DMS114 treated with DMSO at 0.1 percent for 48 hours (cell line): ENCODE results near the gene LRRC32.
"Not testable (repeated sequence)": the region's sequence is repeated elsewhere in the genome, so short reads cannot be mapped to it uniquely, and the experiment has no call there.

Experiments used
- DNase-seq: peaks from one replicate; lab custom pipeline; 2025; ENCODE audit not compliant: unreplicated experiment; lab: John Stamatoyannopoulos, UW

LRRC32 gene

GRCh38 chr11:76616676-76617552 lies 53.6 kb downstream of the LRRC32 start:
- DNase-seq: no peak

DNA sequence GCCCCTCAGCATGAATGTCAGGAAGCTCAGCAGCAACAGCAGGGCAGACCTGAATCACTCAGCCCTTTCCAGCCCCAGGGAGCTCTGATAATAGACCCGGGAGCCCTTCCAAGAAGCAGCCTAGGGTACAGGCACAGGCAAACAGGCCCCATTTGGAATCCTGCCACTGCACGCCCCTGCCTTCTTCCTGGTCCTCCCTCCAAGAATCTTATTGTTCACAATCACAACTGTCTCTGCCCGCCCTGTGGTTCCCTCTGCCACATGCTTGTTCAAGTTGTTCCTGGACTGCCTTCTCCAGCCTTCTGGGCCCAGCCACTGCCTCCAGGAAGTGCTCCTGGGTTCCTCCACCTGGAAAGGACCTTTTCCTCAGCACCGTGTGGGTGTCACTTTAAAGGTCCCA lies 54.6 kb downstream of the LRRC32 start:
- no peak for DNase-seq

DNA sequence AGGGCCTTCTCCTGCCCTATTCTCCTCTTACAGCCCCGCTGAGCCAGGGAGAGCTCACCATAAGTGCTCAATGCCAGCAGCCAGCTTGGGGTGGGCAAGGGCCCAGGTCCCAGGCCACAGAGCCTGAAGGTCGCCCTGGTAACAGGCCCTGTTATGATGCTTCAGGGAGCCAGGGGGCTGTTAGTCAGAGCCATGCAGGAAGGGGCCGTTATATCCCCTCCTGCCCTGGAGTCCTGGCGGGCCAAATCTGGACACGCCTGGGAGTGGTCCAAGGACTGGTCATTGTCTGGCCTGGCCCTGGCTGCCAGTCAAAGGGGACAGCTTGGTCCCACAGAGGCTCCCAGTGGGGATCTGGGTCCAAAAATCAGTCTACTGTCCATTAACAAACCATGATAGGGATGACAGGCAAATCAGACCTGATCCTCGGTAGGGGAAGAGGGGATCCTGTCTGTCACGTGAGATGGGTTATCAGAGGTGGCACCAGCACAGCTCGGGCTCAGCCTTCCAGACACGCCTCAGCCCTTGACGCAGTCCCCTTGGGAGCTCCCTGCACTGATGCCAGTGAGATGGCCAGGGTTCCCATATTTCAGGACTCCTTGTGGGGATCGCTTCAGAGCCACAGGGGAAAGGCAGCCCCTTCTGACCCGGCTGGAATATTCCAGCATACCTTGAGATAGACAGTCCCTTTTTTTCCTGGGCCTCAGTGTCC lies 55.9 kb downstream of the LRRC32 start:
- no peak for DNase-seq

GRCh38 chr11:76613901-76614300 lies 56.6 kb downstream of the LRRC32 start:
- no peak for DNase-seq

GRCh38 chr11:76612226-76612625 lies 58.3 kb downstream of the LRRC32 start:
- no peak for DNase-seq

- no peak for DNase-seq
These were observed 59.6 kb downstream of the LRRC32 start for GRCh38 chr11:76610871-76611475.

DNA sequence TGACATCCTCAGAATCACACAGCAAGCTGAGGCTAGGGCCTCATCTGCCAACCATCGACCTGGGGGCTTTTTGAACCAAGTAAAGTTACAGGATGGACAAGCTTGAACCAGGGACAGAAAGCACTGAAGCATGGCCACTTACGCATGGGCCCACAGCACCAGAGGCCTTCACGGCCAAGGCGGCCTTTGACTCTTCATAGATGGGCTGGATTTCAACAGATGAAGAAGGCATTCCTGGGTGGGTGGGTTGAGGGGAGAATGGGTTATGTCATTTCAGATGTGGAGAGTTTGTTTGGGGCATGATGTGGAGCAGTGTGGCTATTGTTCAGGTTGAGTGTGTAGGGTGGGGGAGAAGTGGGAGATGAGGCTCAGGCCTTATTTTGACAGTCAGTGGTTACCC lies 60.2 kb downstream of the LRRC32 start:
- DNase-seq: no peak

- DNase-seq: no peak
These were observed 60.7 kb downstream of the LRRC32 start for GRCh38 chr11:76609736-76610370.

DNA sequence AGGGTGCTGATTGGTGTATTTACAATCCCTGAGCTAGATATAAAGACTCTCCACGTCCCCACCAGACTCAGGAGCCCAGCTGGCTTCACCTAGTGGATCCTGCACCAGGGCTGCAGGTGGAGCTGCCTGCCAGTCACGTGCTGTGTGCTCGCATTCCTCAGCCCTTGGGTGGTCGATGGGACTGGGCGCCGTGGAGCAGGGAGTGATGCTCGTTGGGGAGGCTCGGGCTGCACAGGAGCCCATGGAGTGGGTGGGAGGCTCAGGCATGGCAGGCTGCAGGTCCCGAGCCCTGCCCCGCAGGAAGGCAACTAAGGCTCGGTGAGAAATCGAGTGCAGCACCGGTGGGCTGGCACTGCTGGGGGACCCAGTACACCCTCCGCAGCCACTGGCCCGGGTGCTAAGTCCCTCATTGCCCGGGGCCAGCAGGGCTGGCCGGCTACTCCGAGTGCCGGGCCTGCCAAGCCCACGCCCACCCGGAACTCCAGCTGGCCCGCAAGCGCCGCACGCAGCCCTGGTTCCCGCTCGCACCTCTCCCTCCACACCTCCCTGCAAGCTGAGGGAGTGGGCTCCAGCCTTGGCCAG lies 61.6 kb downstream of the LRRC32 start:
- DNase-seq: not testable (repeated sequence)

DNA sequence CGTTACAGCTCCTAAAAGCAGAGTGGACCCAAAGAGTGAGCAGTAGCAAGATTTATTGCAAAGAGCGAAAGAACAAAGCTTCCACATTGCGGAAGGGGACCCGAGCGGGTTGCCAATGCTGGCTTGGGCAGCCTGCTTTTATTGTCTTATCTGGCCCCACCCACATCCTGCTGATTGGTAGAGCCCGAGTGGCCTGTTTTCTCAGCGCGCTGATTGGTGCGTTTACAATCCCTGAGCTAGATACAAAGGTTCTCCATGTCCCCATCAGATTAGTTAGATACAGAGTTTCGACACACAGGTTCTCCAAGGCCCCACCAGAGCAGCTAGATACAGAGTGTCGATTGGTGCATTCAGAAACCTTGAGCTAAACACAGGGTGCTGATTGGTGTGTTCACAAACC lies 62.3 kb downstream of the LRRC32 start:
- DNase-seq: not testable (repeated sequence)
